Erythroblast (primary cell): Measurements from ENCODE around the gene CIT.

Experiments used
- GATA1 ChIP-seq: IDR thresholded peaks from 2 replicates; pipeline ENCODE4 v1.6.1; 2011; ENCODE audit warnings: low read depth, mild to moderate bottlenecking, control low read depth, low read length, moderate library complexity
- POLR2A ChIP-seq: IDR thresholded peaks from 2 replicates; pipeline ENCODE4 v1.6.1; 2011; ENCODE audit warnings: mild to moderate bottlenecking, low read length

- TF ChIP-seq POLR2A (no peak), GATA1 (no peak)
Measured at GRCh38 chr12:119660076-119660475, 217.0 kb downstream of the CIT start.
